GM12878 (cell line): ENCODE data around the gene COPE. TPM values are rescaled to one million over a fixed set of nuclear protein-coding genes. Genes with fewer than 3 reads are reported as not detected.

ENCODE experiments used
- ATAC-seq: fragments of 200-7000 bp; cut with Tn5 transposase; 3 replicates; pipeline ENCODE4 v1.9.1; 2020; ENCODE audit warnings: mild to moderate bottlenecking, moderate library complexity
- BruUV-seq: library from RNA; stranded (reverse); fragments of 400-500 nt; replicated peaks from 2 replicates; lab custom pipeline; 2021; lab: Mats Ljungman, UMichigan
- CTCF ChIA-PET: fragments of 300-600 bp; sonication (Branson Sonifier 250); formaldehyde crosslinking; extraction: SDS; loops from one replicate; lab custom pipeline; 2021; ENCODE audit warnings: inconsistent platforms; lab: Yijun Ruan, JAX
- POLR2A ChIA-PET: fragments of 350-600 bp; formaldehyde crosslinking; extraction: SDS; loops from one replicate; lab custom pipeline; 2021; ENCODE audit warnings: inconsistent platforms; lab: Charles Lee
- RAD21 ChIA-PET: fragments of 300-600 bp; sonication (Branson Sonifier 250); formaldehyde crosslinking; loops from one replicate; lab custom pipeline; 2023; ENCODE audit warnings: antibody characterized with exemption; ENCODE audit not compliant: unreplicated experiment; lab: Charles Lee
- SMC1A ChIA-PET: fragments of 300-600 bp; sonication (Branson Sonifier 250); formaldehyde crosslinking; loops from one replicate; lab custom pipeline; 2023; ENCODE audit not compliant: unreplicated experiment, uncharacterized antibody; lab: Charles Lee
- DNase-seq: peaks from one replicate; pipeline ENCODE4 v3.0.0-alpha.2; 2011; ENCODE audit warnings: low read depth, low spot score
- FAIRE-seq: peaks from 3 replicates; lab custom pipeline; 2011; peaks lifted over from hg19 to GRCh38; lab: Jason Lieb, UNC
- H2AFZ ChIP-seq: 2 replicates; pipeline ENCODE4 v1.6.0; 2011; ENCODE audit warnings: low read depth, low read length, control low read depth; ENCODE audit not compliant: control insufficient read depth
- H3K27ac ChIP-seq: 2 replicates; pipeline ENCODE4 v1.5.1; 2011; ENCODE audit warnings: control low read depth; ENCODE audit not compliant: control insufficient read depth, insufficient read depth
- H3K27me3 ChIP-seq, 2 experiments: replicated peaks in 1 of 2; 2 replicates each; pipeline versions ENCODE4 v1.6.0 to v1.6.1; 2011; ENCODE audit warnings: low read length in 1 of 2; ENCODE audit not compliant: control insufficient read depth in 2 of 2, insufficient read depth in 2 of 2
- H3K36me3 ChIP-seq, 2 experiments: 2 replicates each; pipeline ENCODE4 v1.5.1; 2011; ENCODE audit warnings: low read length in 1 of 2; ENCODE audit not compliant: control insufficient read depth in 2 of 2, insufficient read depth in 2 of 2
- H3K4me1 ChIP-seq: 2 replicates; pipeline ENCODE4 v1.6.1; 2011; ENCODE audit warnings: mild to moderate bottlenecking, low read length, moderate library complexity, mixed read lengths; ENCODE audit not compliant: control insufficient read depth, insufficient read depth
- H3K4me2 ChIP-seq: 2 replicates; pipeline ENCODE4 v1.6.0; 2011; ENCODE audit warnings: control low read depth; ENCODE audit not compliant: control insufficient read depth, insufficient read depth
- H3K4me3 ChIP-seq: fragments of 200-600 bp; sonication (generic); 2 replicates; pipeline ENCODE4 v1.5.1; 2016
- H3K79me2 ChIP-seq: 2 replicates; pipeline ENCODE4 v1.6.0; 2011; ENCODE audit warnings: low read length; ENCODE audit not compliant: control insufficient read depth, insufficient read depth
- H3K9ac ChIP-seq: 2 replicates; pipeline ENCODE4 v1.8.0; 2011; ENCODE audit warnings: low read length, control low read depth, mixed read lengths; ENCODE audit not compliant: control insufficient read depth, insufficient read depth
- H3K9me3 ChIP-seq: replicated peaks from 3 replicates; pipeline ENCODE4 v1.5.1; 2011; ENCODE audit warnings: mild to moderate bottlenecking, low read length; ENCODE audit not compliant: control insufficient read depth, insufficient read depth
- H4K20me1 ChIP-seq: 2 replicates; pipeline ENCODE4 v1.6.0; 2011; ENCODE audit not compliant: control insufficient read depth, insufficient read depth
- POLR2A ChIP-seq: IDR thresholded peaks from 2 replicates; pipeline ENCODE4 v1.6.1; 2011; ENCODE audit warnings: low read depth, mild to moderate bottlenecking, low read length
- POLR2AphosphoS5 ChIP-seq: IDR thresholded peaks from 2 replicates; pipeline ENCODE4 v1.6.1; 2011; ENCODE audit warnings: mild to moderate bottlenecking, low read length, inconsistent platforms
- SIN3A ChIP-seq: IDR thresholded peaks from 2 replicates; pipeline ENCODE4 v1.6.1; 2012; ENCODE audit warnings: low read depth, low read length, improper control_type of control experiment
- STAT1 ChIP-seq: fragments of 450-650 bp; conservative IDR thresholded peaks from 2 replicates; pipeline ENCODE4 v1.6.1; 2014; ENCODE audit warnings: antibody characterized with exemption, mild to moderate bottlenecking
- WGBS: methylation state at CpG from one replicate; pipeline ENCODE4 v1.1.6; 2016; ENCODE audit warnings: low lambda C conversion rate; ENCODE audit not compliant: insufficient replicate concordance, insufficient coverage; ENCODE audit errors: missing lambda C conversion rate; 5-methylcytosine and 5-hydroxymethylcytosine counted together
- in situ Hi-C: fragments of 300-500 bp; cut with MboI; formaldehyde crosslinking; loops from 9 replicates; pipeline ENCODE4 v1.14.3; 2018; ENCODE audit warnings: mixed read lengths
- intact Hi-C: fragments of 100-400 bp; cut with micrococcal nuclease; formaldehyde crosslinking; loops from one replicate; pipeline ENCODE4 v1.14.2; 2022; ENCODE audit not compliant: unreplicated experiment
- polyA plus RNA-seq, 11 experiments: library from polyadenylated mRNA; depleted of rRNA in 4 of 11; unstranded in 6 of 11; stranded (reverse) in 5 of 11; fragments of >200 nt; fragmentation: Nextera tagmentation in 4 of 11; fragmentation: Illumina TruSeq in 1 of 11; extraction: Ambion mirVana in 4 of 11; extraction: Trizol in 1 of 11; gene quantifications; 1 replicate in 1 of 11; 2 replicates in 10 of 11; pipeline versions ENCODE4 v1.2.1 to v1.2.3, GENCODE V29; 2011 to 2016; ENCODE audit warnings: inconsistent platforms in 2 of 11, missing spikeins in 2 of 11, low read depth in 1 of 11
- total RNA-seq, 4 experiments: library from RNA; depleted of rRNA in 3 of 4; stranded (reverse); fragments of >200 nt in 3 of 4; fragmentation: Illumina TruSeq in 1 of 4; extraction: Trizol in 1 of 4; gene quantifications; 2 replicates each; pipeline versions ENCODE4 v1.2.1 to v1.2.3, GENCODE V29; 2013 to 2021

The COPE gene
- total and polyA plus RNA-seq, 10 of the 15 experiments (the other 5 are each of a cell fraction or from before 2014, with no cell fraction given) = 3.5 to 464 (median 222) TPM

- peaks cover 5% of the 10 kb centered on the region; the same call in 1 of the 2 replicates for H4K20me1 ChIP-seq
- peaks cover 17% of the 10 kb centered on the region for H3K4me1 ChIP-seq
- H3K4me3 ChIP-seq = no peak overlapping the region
- TF ChIP-seq POLR2AphosphoS5 = no peak; the same call in 1 of the 2 replicates
- peak; percentile 58 for TF ChIP-seq POLR2A
- no peak for TF ChIP-seq SIN3A
- ChIA-PET CTCF (interaction anchor here (1.5 kb wide), 1 partner anchor 20 kb away, joined by 3 read pairs; no protein-coding TSS in a partner anchor), RAD21 (no interaction called here), SMC1A (no interaction called here), POLR2A (interaction anchor here (0.6 kb wide), 1 partner anchor 20 kb away, joined by 10 read pairs; no protein-coding TSS in a partner anchor)
- no peak for ATAC-seq
- no peaks in the 10 kb centered on the region for H3K79me2 ChIP-seq
- no peak overlapping the region for H3K4me2 ChIP-seq
- FAIRE-seq = no peak
- peaks cover 29 to 65% of the 10 kb centered on the region in 2 experiments for H3K36me3 ChIP-seq
- in situ Hi-C loops = loop anchor here (25.0 kb wide), 1 partner anchor 402 kb away; no protein-coding TSS in a partner anchor
- no peak overlapping the region for H2AFZ ChIP-seq
- DNase-seq = no peak
- H3K9ac ChIP-seq = no peak overlapping the region
- H3K9me3 ChIP-seq = no peaks in the 10 kb centered on the region
- intact Hi-C loops = no loop called here
- 99% methylated on average over 16 of the region's 16 CpGs for WGBS
- no peak overlapping the region for H3K27ac ChIP-seq
- BruUV-seq = no TSS peak
- H3K27me3 ChIP-seq = no peaks in the 10 kb centered on the region
Observed at GRCh38 chr19:18863843-18864362, 55.3 kb downstream of the COPE start.

GRCh38 chr19:18862976-18863842 lies 56.0 kb downstream of the COPE start:
- H3K9me3 ChIP-seq = no peaks in the 10 kb centered on the region
- no peak overlapping the region for H3K9ac ChIP-seq
- H3K27ac ChIP-seq = no peak overlapping the region
- intact Hi-C loops = no loop called here
- no peak for DNase-seq
- ChIA-PET SMC1A (interaction anchor here (1.2 kb wide), 1 partner anchor 30 kb away, joined by 4 read pairs; no protein-coding TSS in a partner anchor), CTCF (interaction anchor here (0.6 to 1.5 kb wide), 3 partner anchors 19 to 386 kb away, joined by 3 read pairs; no protein-coding TSS in a partner anchor)
- no peaks in the 10 kb centered on the region for H3K27me3 ChIP-seq
- H4K20me1 ChIP-seq = peaks cover 5% of the 10 kb centered on the region; the same call in 1 of the 2 replicates
- BruUV-seq = no TSS peak
- ATAC-seq = no peak
- H3K36me3 ChIP-seq = peaks cover 30 to 70% of the 10 kb centered on the region in 2 experiments
- peaks cover 17% of the 10 kb centered on the region for H3K4me1 ChIP-seq
- TF ChIP-seq POLR2A = peak; percentile 19; the same call in 1 of the 2 replicates
- no peak for TF ChIP-seq STAT1
- TF ChIP-seq, all 136 proteins: peak for 1
- Histone ChIP-seq H2AFZ (no peak overlapping the region), H3K4me2 (no peak overlapping the region), H3K4me3 (no peak overlapping the region), H3K79me2 (no peaks in the 10 kb centered on the region)
- ChIA-PET RAD21 (no interaction called here), POLR2A (no interaction called here)
- no peak for FAIRE-seq
- in situ Hi-C loops = loop anchor here (25.0 kb wide), 1 partner anchor 401 kb away; no protein-coding TSS in a partner anchor
- WGBS = 92% methylated on average over 33 of the region's 33 CpGs
